Neutrophil (primary cell): ENCODE data around the gene XDH.

Source experiments
- H3K27ac ChIP-seq: fragments of 200-600 bp; sonication (generic); 2 replicates; pipeline ENCODE4 v1.5.1; 2016; ENCODE audit warnings: mild to moderate bottlenecking, moderate library complexity
- H3K27me3 ChIP-seq: fragments of 200-600 bp; sonication (generic); 2 replicates; pipeline ENCODE4 v1.6.0; 2016; ENCODE audit warnings: mild to moderate bottlenecking
- H3K36me3 ChIP-seq: fragments of 200-600 bp; sonication (generic); 2 replicates; pipeline ENCODE4 v1.5.1; 2017
- H3K4me1 ChIP-seq, 2 experiments: fragments of 200-600 bp in 1 of 2; sonication (generic) in 1 of 2; 1 replicate in 1 of 2; 2 replicates in 1 of 2; pipeline versions ENCODE4 v1.5.1 to v1.6.1; 2013 to 2016; ENCODE audit warnings: low read depth in 1 of 2, low read length in 1 of 2, mild to moderate bottlenecking in 1 of 2, moderate library complexity in 1 of 2; ENCODE audit not compliant: control insufficient read depth in 1 of 2, insufficient read depth in 1 of 2
- H3K4me3 ChIP-seq, 2 experiments: fragments of 200-600 bp in 1 of 2; sonication (generic) in 1 of 2; 1 replicate in 1 of 2; 2 replicates in 1 of 2; pipeline ENCODE4 v1.5.1; 2013 to 2016; ENCODE audit warnings: low read depth in 1 of 2, low read length in 1 of 2, mild to moderate bottlenecking in 1 of 2, moderate library complexity in 1 of 2
- H3K9me3 ChIP-seq: fragments of 200-600 bp; sonication (generic); 2 replicates; pipeline ENCODE4 v1.5.1; 2016
- CTCF ChIP-seq: fragments of 200-600 bp; sonication (generic); IDR thresholded peaks from 2 replicates; pipeline ENCODE4 v1.5.1; 2016; ENCODE audit warnings: antibody characterized with exemption

Gene XDH

DNA sequence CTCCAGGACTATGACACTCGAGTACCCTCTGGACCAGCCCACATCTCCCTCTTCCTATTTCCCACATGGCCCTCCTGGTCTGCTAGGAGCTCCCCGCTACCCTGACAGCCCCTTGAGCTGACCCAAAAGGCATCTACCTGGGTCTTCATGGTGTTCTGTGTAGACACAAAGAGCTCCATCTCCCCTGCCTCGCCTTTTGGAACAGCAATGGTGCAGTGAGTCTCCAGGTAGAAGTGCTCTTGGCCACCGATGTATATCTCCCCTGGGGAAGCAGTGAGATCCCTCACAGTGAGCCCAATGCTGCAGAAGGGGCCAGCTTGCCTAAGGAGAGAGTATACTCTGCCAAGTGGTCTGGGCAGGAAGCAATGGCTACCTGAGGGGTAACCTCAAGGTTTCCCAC lies 47.8 kb downstream of the XDH start:
- TF ChIP-seq CTCF = no peak
- no peaks in the 10 kb centered on the region for H3K27me3 ChIP-seq
- no peaks in the 10 kb centered on the region for H3K9me3 ChIP-seq
- no peaks in the 10 kb centered on the region for H3K4me1 ChIP-seq
- H3K36me3 ChIP-seq = no peaks in the 10 kb centered on the region
- no peak overlapping the region for H3K4me3 ChIP-seq
- H3K27ac ChIP-seq = no peak overlapping the region

DNA sequence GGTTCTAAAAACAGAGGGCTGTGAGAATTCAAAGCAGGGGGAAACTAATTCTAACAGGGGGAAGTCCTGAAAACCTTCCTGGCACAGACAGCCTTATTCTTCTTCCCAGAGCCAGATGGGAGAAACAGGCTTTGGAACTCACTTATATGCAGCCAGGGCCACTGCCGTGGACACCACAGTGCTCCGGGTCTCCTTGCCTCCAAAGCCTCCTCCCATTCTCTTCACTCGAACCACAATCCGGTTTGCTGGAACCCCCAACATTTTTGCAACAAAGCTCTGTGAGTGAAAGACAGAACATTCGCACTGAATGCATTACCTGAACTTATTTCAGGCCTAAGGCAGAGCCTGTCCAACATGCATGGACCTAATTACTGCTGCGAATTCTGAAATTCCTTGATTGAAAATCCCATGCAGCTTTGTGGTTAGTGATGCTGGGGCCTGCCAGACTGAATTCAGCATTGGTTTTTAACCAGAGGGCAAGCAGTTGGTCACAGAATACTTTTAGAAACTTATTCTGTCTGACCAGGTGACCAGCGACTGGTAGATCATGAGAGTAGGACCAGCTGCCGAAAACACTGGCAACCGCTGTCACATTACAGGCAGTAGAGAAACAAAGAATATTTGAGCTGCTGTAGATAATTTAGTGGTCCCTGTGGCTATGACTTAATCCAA lies 48.6 kb downstream of the XDH start:
- H3K9me3 ChIP-seq = no peaks in the 10 kb centered on the region
- H3K4me1 ChIP-seq = no peaks in the 10 kb centered on the region
- no peaks in the 10 kb centered on the region for H3K27me3 ChIP-seq
- H3K4me3 ChIP-seq = no peak overlapping the region
- H3K36me3 ChIP-seq = no peaks in the 10 kb centered on the region
- no peak for TF ChIP-seq CTCF
- no peak overlapping the region for H3K27ac ChIP-seq

- Histone ChIP-seq H3K27ac (no peak overlapping the region), H3K9me3 (no peaks in the 10 kb centered on the region), H3K4me3 (no peak overlapping the region), H3K36me3 (no peaks in the 10 kb centered on the region), H3K27me3 (no peaks in the 10 kb centered on the region), H3K4me1 (no peaks in the 10 kb centered on the region)
- TF ChIP-seq CTCF = no peak
These were observed 49.2 kb downstream of the XDH start for GRCh38 chr2:31365348-31365747.

DNA sequence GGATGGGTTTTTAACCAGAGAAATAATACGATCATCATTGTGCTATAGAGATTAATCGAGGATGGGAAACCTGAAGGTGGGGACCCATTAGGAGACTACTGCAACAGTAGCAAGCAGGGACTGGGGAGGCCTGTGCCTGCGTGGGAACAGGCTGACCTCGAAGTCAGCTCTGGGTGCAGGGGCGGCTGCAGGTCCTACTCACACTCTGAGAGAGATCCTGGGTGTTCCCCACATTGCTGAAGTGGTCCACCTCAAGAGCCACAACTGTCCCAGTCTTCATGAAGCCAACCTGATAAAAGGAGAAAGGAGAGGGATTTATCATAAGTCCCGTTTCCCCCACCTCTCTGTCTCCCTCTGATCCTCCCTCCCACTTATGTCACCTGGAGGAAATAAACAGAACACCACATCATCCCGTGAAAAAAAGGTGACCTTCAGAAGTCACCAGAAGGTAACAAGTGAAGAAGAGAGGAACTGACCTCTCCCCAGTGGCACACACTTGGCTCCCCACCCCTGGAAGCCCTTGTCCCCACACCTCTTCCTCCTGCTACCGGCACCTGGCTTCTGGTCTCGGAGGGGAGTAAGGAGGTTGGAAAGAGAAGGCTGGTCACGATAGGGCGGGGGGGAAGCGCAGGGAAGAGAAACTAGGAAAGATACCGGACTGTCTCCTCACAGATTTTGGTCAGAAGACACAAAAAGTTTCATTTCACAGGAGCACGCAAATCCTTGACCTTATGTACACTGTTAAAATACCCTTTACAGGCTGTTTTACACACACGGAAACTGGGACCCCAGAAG lies 50.4 kb downstream of the XDH start:
- H3K36me3 ChIP-seq = no peaks in the 10 kb centered on the region
- no peaks in the 10 kb centered on the region for H3K9me3 ChIP-seq
- no peak overlapping the region for H3K4me3 ChIP-seq
- no peaks in the 10 kb centered on the region for H3K27me3 ChIP-seq
- H3K27ac ChIP-seq = no peak overlapping the region
- no peaks in the 10 kb centered on the region for H3K4me1 ChIP-seq
- TF ChIP-seq CTCF = no peak

GRCh38 chr2:31362581-31362980 lies 52.0 kb downstream of the XDH start:
- TF ChIP-seq CTCF = no peak
- no peaks in the 10 kb centered on the region for H3K9me3 ChIP-seq
- no peak overlapping the region for H3K4me3 ChIP-seq
- peaks cover 4% of the 10 kb centered on the region for H3K27me3 ChIP-seq
- no peaks in the 10 kb centered on the region for H3K4me1 ChIP-seq
- no peaks in the 10 kb centered on the region for H3K36me3 ChIP-seq
- H3K27ac ChIP-seq = no peak overlapping the region
